ENCODE measurements around the gene DNAH6. TPM values are rescaled to one million over a fixed set of nuclear protein-coding genes. Genes with fewer than 3 reads are reported as not detected.
"Not testable (repeated sequence)": the region's sequence is repeated elsewhere in the genome, so short reads cannot be mapped to it uniquely, and the experiment has no call there.

The DNAH6 gene
- total RNA-seq, 1 experiment from 2014 or later = 0.26 TPM

GRCh38 chr2:84467389-84467788, 48.9 kb upstream of the DNAH6 start:
- Histone ChIP-seq H4K91ac (ENCODE audit: insufficient read length, low read depth, low read length) (no peak overlapping the region), H3K4me2 (ENCODE audit: insufficient read depth, insufficient read length, low read length) (no peak overlapping the region), H3K14ac (ENCODE audit: insufficient read depth, low read length) (no peak overlapping the region), H4K5ac (ENCODE audit: insufficient read length, low read depth, low read length) (no peak overlapping the region), H3K23ac (ENCODE audit: insufficient read length, low read depth, low read length) (no peak overlapping the region), H3K79me2 (ENCODE audit: insufficient read depth, low read length) (no peaks in the 10 kb centered on the region), H3K27me3 (ENCODE audit: insufficient read depth, low read length) (no peaks in the 10 kb centered on the region), H3K18ac (ENCODE audit: insufficient read length, low read depth, low read length) (no peak overlapping the region), H2AK5ac (ENCODE audit: insufficient read length, low read length) (no peak overlapping the region), H3K23me2 (ENCODE audit: insufficient read length, low read depth, low read length, poor library complexity, severe bottlenecking) (no peaks in the 10 kb centered on the region), H3K4me1 (ENCODE audit: insufficient read depth, low read length) (no peaks in the 10 kb centered on the region; the same call in 1 of the 2 replicates), H2BK5ac (ENCODE audit: insufficient read length, low read length) (no peak overlapping the region), H3K9me3 (ENCODE audit: control insufficient read depth, low read depth, low read length) (peaks cover 17% of the 10 kb centered on the region), H4K8ac (replicated peaks; ENCODE audit: insufficient read length, low read depth, low read length) (no peak overlapping the region), H2BK15ac (ENCODE audit: low read depth, low read length) (no peak overlapping the region), H2AFZ (ENCODE audit: low read length) (no peak overlapping the region), H3K56ac (ENCODE audit: insufficient read length, low read depth, low read length) (no peak overlapping the region), H3T11ph (ENCODE audit: low read length) (no peak overlapping the region), H4K20me1 (ENCODE audit: control insufficient read depth, insufficient read depth, insufficient read length) (no peaks in the 10 kb centered on the region), H2BK12ac (ENCODE audit: insufficient read length, low read depth, low read length) (no peak overlapping the region), H3K27ac (ENCODE audit: insufficient read length, low read depth, low read length) (no peak overlapping the region), H3K4ac (ENCODE audit: low read depth, low read length) (no peak overlapping the region), H3K79me1 (ENCODE audit: insufficient read depth, low read depth, low read length, poor library complexity, severe bottlenecking) (no peaks in the 10 kb centered on the region), H2BK120ac (ENCODE audit: low read depth, low read length, poor library complexity, severe bottlenecking) (no peak overlapping the region), H2BK20ac (ENCODE audit: low read depth, low read length, poor library complexity, severe bottlenecking) (no peak overlapping the region), H3K9ac (ENCODE audit: extremely low read depth, insufficient read length, low read length) (no peak overlapping the region)
- peaks cover 5 to 7% of the 10 kb centered on the region in 2 experiments for H3K4me1 Mint-ChIP-seq
- no peak overlapping the region for H3K27ac Mint-ChIP-seq
- peaks cover 44 to 50% of the 10 kb centered on the region in 2 experiments for H3K9me3 Mint-ChIP-seq
- TF ChIP-seq CTCF (conservative IDR thresholded peaks at IDR 0.05) = no peak
- DNase-seq = no peak
- WGBS (ENCODE audit: extremely low coverage, insufficient read length, low lambda C conversion rate) = no CpG with 5 or more reads among the region's 1 CpG
- H3K36me3 Mint-ChIP-seq (ENCODE audit: insufficient read depth in 1 of 3, low read depth in 3 of 3) = peaks cover 10 to 46% (median 27%) of the 10 kb centered on the region in 3 experiments
- H3K27me3 Mint-ChIP-seq (ENCODE audit: low read depth) = no peaks in the 10 kb centered on the region; the same call in 1 of the 2 replicates
- no peak overlapping the region for H3K4me3 Mint-ChIP-seq

- H3K23me2 ChIP-seq (ENCODE audit: insufficient read length, low read depth, low read length, poor library complexity, severe bottlenecking); H3K23ac ChIP-seq (ENCODE audit: insufficient read length, low read depth, low read length); H3K4me1 Mint-ChIP-seq; H2BK120ac ChIP-seq (ENCODE audit: low read depth, low read length, poor library complexity, severe bottlenecking); H2BK15ac ChIP-seq (ENCODE audit: low read depth, low read length); H3K27me3 Mint-ChIP-seq (ENCODE audit: low read depth); H3K4me3 Mint-ChIP-seq; H3K27ac Mint-ChIP-seq; H2BK12ac ChIP-seq (ENCODE audit: insufficient read length, low read depth, low read length); H4K8ac ChIP-seq (replicated peaks; ENCODE audit: insufficient read length, low read depth, low read length); H2BK5ac ChIP-seq (ENCODE audit: insufficient read length, low read length); H4K20me1 ChIP-seq (ENCODE audit: control insufficient read depth, insufficient read depth, insufficient read length); H3K56ac ChIP-seq (ENCODE audit: insufficient read length, low read depth, low read length); H3K4ac ChIP-seq (ENCODE audit: low read depth, low read length); H3T11ph ChIP-seq (ENCODE audit: low read length); H3K4me2 ChIP-seq (ENCODE audit: insufficient read depth, insufficient read length, low read length); H3K27me3 ChIP-seq (ENCODE audit: insufficient read depth, low read length); H2BK20ac ChIP-seq (ENCODE audit: low read depth, low read length, poor library complexity, severe bottlenecking); H4K5ac ChIP-seq (ENCODE audit: insufficient read length, low read depth, low read length); H3K18ac ChIP-seq (ENCODE audit: insufficient read length, low read depth, low read length); DNase-seq; H2AK5ac ChIP-seq (ENCODE audit: insufficient read length, low read length); H2AFZ ChIP-seq (ENCODE audit: low read length); H3K4me1 ChIP-seq (ENCODE audit: insufficient read depth, low read length); H3K79me1 ChIP-seq (ENCODE audit: insufficient read depth, low read depth, low read length, poor library complexity, severe bottlenecking); H3K9ac ChIP-seq (ENCODE audit: extremely low read depth, insufficient read length, low read length); H3K27ac ChIP-seq (ENCODE audit: insufficient read length, low read depth, low read length); H3K14ac ChIP-seq (ENCODE audit: insufficient read depth, low read length); H3K79me2 ChIP-seq (ENCODE audit: insufficient read depth, low read length); H4K91ac ChIP-seq (ENCODE audit: insufficient read length, low read depth, low read length): not testable (repeated sequence)
- WGBS (ENCODE audit: extremely low coverage, insufficient read length, low lambda C conversion rate) = no CpG with 5 or more reads among the region's 2 CpGs
- peaks cover 52 to 56% of the 10 kb centered on the region in 2 experiments for H3K9me3 Mint-ChIP-seq
- H3K9me3 ChIP-seq (ENCODE audit: control insufficient read depth, low read depth, low read length) = peaks cover 18% of the 10 kb centered on the region
- peaks cover 11 to 46% (median 31%) of the 10 kb centered on the region in 3 experiments for H3K36me3 Mint-ChIP-seq (ENCODE audit: insufficient read depth in 1 of 3, low read depth in 3 of 3)
Observed at GRCh38 chr2:84472423-84472822, 43.9 kb upstream of the DNAH6 start.
